ENCODE data around the gene IFI27L1. TPM values are rescaled to one million over a fixed set of nuclear protein-coding genes. Genes with fewer than 3 reads are reported as not detected.

Gene IFI27L1
- total and polyA plus RNA-seq, 7 donors: 6.5 to 15.0 (median 10.4) TPM

- 77 to 91% (median 89%) methylated on average over 10 of the region's 10 CpGs for WGBS, 3 donors
- Histone ChIP-seq H3K27me3 (ENCODE audit: insufficient read depth in 3 of 3, low read length in 2 of 3) (peaks cover 0 to 6% (median 4%) of the 10 kb centered on the region in 3 donors), H3K36me3 (ENCODE audit: insufficient read depth in 1 of 2, low read depth in 1 of 2) (no peaks in the 10 kb centered on the region), H3K4me1 (no peaks in the 10 kb centered on the region), H3K9me3 (peaks cover 6% of the 10 kb centered on the region), H3K4me3 (no peak overlapping the region), H3K27ac (no peak overlapping the region)
- intact Hi-C loops (cut with DNase I): no loop called here
- DNase-seq: no peak
- no peak for ATAC-seq
- no peak for TF ChIP-seq CTCF (IDR thresholded peaks at IDR 0.05)
These were observed 35.6 kb downstream of the IFI27L1 start for GRCh38 chr14:94116701-94117100.

- ATAC-seq (no peak), DNase-seq (no peak)
- no peak overlapping the region for H3K27ac ChIP-seq
- intact Hi-C loops (cut with DNase I): no loop called here
- H3K9me3 ChIP-seq: peaks cover 6% of the 10 kb centered on the region
- H3K4me3 ChIP-seq: no peak overlapping the region
- no peaks in the 10 kb centered on the region for H3K4me1 ChIP-seq
- peaks cover 0 to 6% (median 4%) of the 10 kb centered on the region in 3 donors for H3K27me3 ChIP-seq (ENCODE audit: insufficient read depth in 3 of 3, low read length in 2 of 3)
- TF ChIP-seq CTCF (IDR thresholded peaks at IDR 0.05): no peak
- H3K36me3 ChIP-seq (ENCODE audit: insufficient read depth in 1 of 2, low read depth in 1 of 2): no peaks in the 10 kb centered on the region
- 76 to 82% (median 81%) methylated on average over 9 of the region's 9 CpGs for WGBS, 3 donors
These were observed 36.7 kb downstream of the IFI27L1 start for GRCh38 chr14:94117856-94118255.

DNA sequence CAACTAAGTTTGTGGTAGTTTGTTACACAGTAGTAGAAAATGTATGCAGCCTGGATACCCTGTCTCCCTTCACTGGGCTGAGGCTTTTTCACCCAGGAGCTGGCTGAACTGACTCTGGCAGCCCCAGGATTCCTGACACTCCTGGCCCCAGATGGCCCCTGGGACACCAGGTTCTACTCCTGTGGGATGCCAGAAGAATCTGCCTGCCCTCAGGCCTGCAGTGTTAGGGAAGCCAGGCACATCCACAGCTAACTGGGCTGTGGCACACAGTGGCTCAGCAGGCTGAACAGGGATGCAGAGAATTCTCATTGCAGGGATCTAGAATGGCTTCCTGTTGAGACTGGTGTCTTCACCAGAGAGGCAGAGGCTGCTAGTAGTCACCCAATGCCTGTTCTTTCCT is 38.0 kb downstream of the IFI27L1 start:
- DNase-seq (no peak), ATAC-seq (no peak)
- H3K36me3 ChIP-seq (ENCODE audit: insufficient read depth in 1 of 2, low read depth in 1 of 2): no peaks in the 10 kb centered on the region
- H3K4me1 ChIP-seq: no peaks in the 10 kb centered on the region
- no peak overlapping the region for H3K4me3 ChIP-seq
- H3K9me3 ChIP-seq: peaks cover 6% of the 10 kb centered on the region
- peaks cover 0 to 6% (median 4%) of the 10 kb centered on the region in 3 donors for H3K27me3 ChIP-seq (ENCODE audit: insufficient read depth in 3 of 3, low read length in 2 of 3)
- intact Hi-C loops (cut with DNase I): no loop called here
- no peak overlapping the region for H3K27ac ChIP-seq
- no peak for TF ChIP-seq CTCF (IDR thresholded peaks at IDR 0.05)

DNA sequence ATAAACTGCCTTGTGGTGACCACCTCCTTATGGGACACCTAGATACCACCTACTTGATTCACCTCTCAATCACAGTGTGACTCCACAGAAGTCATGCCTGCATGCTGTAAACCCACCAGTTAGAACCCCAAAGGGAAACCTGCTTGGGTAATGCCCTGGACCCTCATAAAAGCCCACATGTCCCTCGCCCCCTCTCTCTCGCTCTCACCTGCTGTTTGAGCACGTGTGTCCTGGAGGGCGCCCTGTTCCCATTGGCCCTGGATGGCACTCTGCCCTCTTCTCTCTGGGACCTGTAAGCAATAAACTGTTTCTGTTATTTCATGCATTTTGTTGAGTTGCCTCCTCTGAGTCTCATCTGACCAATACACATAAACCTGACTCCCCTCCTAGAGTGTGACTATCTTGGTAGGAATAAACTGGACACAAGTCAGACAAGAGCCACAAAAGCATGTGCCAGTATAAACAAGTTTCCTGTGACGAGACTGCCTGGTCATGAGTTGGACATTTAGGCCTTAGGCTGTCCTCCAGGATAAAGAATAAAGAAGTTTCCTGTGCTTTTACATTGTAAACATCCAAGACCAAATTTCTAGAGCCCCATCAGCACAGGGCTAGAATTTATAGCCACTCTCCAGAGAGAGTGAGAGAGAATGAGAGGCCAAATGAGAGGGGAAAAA is 39.7 kb downstream of the IFI27L1 start:
- DNase-seq (no peak), ATAC-seq (no peak)
- peaks cover 0 to 6% (median 4%) of the 10 kb centered on the region in 3 donors for H3K27me3 ChIP-seq (ENCODE audit: insufficient read depth in 3 of 3, low read length in 2 of 3)
- H3K4me1 ChIP-seq: no peaks in the 10 kb centered on the region
- no peak overlapping the region for H3K27ac ChIP-seq
- H3K36me3 ChIP-seq (ENCODE audit: insufficient read depth in 1 of 2, low read depth in 1 of 2): no peaks in the 10 kb centered on the region
- no peak for TF ChIP-seq CTCF (IDR thresholded peaks at IDR 0.05)
- intact Hi-C loops (cut with DNase I): no loop called here
- WGBS, 3 donors: 71 to 89% (median 85%) methylated on average over 5 of the region's 5 CpGs
- H3K4me3 ChIP-seq: no peak overlapping the region
- peaks cover 6% of the 10 kb centered on the region for H3K9me3 ChIP-seq

GRCh38 chr14:94121485-94121884 is 40.4 kb downstream of the IFI27L1 start:
- H3K4me3 ChIP-seq: no peak overlapping the region
- no peaks in the 10 kb centered on the region for H3K4me1 ChIP-seq
- intact Hi-C loops (cut with DNase I): no loop called here
- H3K27ac ChIP-seq: no peak overlapping the region
- no peak for TF ChIP-seq CTCF (IDR thresholded peaks at IDR 0.05)
- peaks cover 6% of the 10 kb centered on the region for H3K9me3 ChIP-seq
- no peak for ATAC-seq
- no peak for DNase-seq
- H3K27me3 ChIP-seq (ENCODE audit: insufficient read depth in 3 of 3, low read length in 2 of 3): peaks cover 0 to 6% (median 4%) of the 10 kb centered on the region in 3 donors
- 13 to 20% (median 18%) methylated on average over 3 of the region's 3 CpGs for WGBS, 3 donors
- no peaks in the 10 kb centered on the region for H3K36me3 ChIP-seq (ENCODE audit: insufficient read depth in 1 of 2, low read depth in 1 of 2)

Data from psoas muscle (tissue), 8 donors.